C4-2B (cell line): ENCODE results near the gene DCPS.
A peak's percentile ranks its signal among the peaks of the same experiment; 100 is the strongest.

ENCODE experiments used
- H3K27ac ChIP-seq: fragments of 450-650 bp; 2 replicates; pipeline ENCODE4 v1.5.1; 2017
- CTCF ChIP-seq: fragments of 450-650 bp; conservative IDR thresholded peaks from 2 replicates; pipeline ENCODE4 v1.5.1; 2017; ENCODE audit warnings: mild to moderate bottlenecking
- ZFX ChIP-seq: fragments of 450-650 bp; IDR thresholded peaks from 2 replicates; pipeline ENCODE4 v1.6.1; 2017

The DCPS gene

GRCh38 chr11:126355324-126355925, 51.6 kb downstream of the DCPS start, which contains the start of gene ST3GAL4:
Gene ST3GAL4, plus strand, starts transcription at chr11:126355686. Its CDS starts 50,470 bp downstream, at chr11:126406156.
- peak within 1 kb of the TSS; percentile 83 for H3K27ac ChIP-seq
- TF ChIP-seq CTCF (no peak), ZFX (peak; percentile 55; the same call in 1 of the 2 replicates)

GRCh38 chr11:126355926-126356897, 52.4 kb downstream of the DCPS start:
- H3K27ac ChIP-seq = peak overlapping the region; percentile 83
- TF ChIP-seq CTCF = no peak
- no peak for TF ChIP-seq ZFX

- no peak for TF ChIP-seq CTCF
- TF ChIP-seq ZFX = no peak
- no peak overlapping the region for H3K27ac ChIP-seq
Observed at GRCh38 chr11:126357055-126357962, 53.4 kb downstream of the DCPS start.

GRCh38 chr11:126357969-126358762, 54.3 kb downstream of the DCPS start:
- no peak for TF ChIP-seq CTCF
- TF ChIP-seq ZFX = no peak
- H3K27ac ChIP-seq = no peak overlapping the region

GRCh38 chr11:126358763-126359160, 54.9 kb downstream of the DCPS start:
- no peak for TF ChIP-seq ZFX
- TF ChIP-seq CTCF = no peak

GRCh38 chr11:126359431-126360048, 55.7 kb downstream of the DCPS start:
- no peak overlapping the region for H3K27ac ChIP-seq
- TF ChIP-seq CTCF (no peak), ZFX (no peak)

More at GRCh38 chr11:126358763-126359160, 54.9 kb downstream of the DCPS start:
- no peak overlapping the region for H3K27ac ChIP-seq
